CD4-positive, alpha-beta T cell treated with Interleukin-4 for 1 hour (primary cell): ENCODE data around the gene DNAH8.

ENCODE experiments used
- DNase-seq, 2 donors: peaks; one replicate each; pipeline ENCODE4 v3.0.0-alpha.2; 2020 to 2022

DNAH8 gene

DNA sequence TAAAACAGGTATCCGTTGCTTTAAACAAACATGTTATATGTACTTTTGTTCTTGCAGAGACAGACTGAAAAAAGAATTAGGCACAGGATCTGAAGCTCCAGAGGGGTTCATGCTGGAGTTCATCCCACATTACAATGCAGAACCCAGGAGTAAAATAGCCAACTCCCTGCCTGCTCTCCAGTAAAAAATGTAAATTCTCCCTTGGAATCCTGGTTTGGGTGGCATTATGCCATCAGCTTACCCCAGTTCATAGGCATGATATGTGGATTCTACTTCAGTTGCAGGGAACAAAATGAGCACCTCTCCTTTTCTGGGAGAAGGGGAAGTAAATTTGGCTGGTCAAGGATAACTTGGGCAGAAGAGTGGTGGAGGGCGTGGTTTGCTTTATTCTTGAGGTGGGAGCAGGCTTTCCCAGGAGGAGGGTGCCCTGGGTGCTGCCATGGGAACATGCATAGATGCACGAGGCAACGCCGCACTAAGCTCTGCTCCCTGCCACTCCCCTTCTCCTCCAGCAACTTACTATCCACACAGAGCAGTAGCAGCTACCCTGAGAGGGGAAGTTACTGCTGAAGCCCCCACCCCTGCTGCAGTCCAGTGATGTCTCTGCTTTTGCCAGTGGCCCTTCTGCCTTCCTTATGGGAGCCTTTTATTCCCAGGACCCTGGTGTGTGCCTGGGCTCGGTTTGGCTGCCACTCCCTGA is 261.8 kb downstream of the DNAH8 start:
- DNase-seq: no peak

DNA sequence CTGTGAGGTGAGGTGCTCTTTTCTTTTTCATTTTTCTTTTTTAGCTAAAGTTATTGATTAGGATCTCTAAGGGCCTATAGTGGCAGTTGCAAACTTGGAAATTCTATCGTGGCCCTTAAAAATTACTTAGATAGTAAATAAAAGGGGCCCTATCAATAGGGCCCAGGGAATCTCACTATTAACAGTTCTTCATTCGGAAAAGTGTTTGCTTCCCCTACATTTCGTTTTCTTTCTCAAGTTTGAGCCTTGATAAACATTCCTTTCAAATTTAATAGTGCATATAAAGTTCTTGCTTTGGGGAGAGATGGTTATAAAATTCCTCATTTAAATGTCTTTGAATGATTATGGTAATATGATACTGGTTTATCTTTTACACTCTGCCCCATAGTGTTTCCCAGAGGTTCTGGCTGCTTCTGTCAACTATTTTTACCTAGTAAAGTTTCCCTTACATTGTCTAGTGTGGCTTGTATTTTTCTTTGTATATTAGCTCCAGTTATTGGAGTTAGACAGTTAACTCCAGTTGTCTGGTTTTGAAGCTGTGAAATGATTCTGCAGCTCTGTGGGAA is 263.1 kb downstream of the DNAH8 start:
- DNase-seq: no peak

DNA sequence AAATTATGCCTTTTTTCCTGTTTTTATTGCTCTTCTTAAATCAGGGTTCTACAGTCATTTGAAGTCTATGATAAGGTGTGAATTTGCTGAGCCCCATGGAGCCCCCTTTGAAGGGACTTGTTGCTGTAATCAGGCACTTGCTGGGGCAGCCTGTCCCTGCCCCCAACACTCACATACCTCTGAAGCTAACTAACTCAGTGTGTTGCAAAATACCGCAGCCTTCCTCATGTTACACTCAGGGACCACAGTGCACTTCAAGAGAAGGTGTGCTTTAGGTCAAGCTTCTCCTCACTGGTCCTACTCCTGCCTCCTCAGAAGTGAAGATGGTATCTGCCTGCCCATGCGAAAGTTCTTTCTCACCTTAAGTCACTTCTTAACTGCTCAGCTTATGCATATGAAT is 267.4 kb downstream of the DNAH8 start:
- no peak for DNase-seq

- DNase-seq: no peak
Observed at GRCh38 chr6:38984723-38985122, 269.6 kb downstream of the DNAH8 start.

GRCh38 chr6:38985839-38986238 is 270.7 kb downstream of the DNAH8 start:
- DNase-seq: no peak

GRCh38 chr6:38987503-38987902 is 272.4 kb downstream of the DNAH8 start:
- no peak for DNase-seq

DNA sequence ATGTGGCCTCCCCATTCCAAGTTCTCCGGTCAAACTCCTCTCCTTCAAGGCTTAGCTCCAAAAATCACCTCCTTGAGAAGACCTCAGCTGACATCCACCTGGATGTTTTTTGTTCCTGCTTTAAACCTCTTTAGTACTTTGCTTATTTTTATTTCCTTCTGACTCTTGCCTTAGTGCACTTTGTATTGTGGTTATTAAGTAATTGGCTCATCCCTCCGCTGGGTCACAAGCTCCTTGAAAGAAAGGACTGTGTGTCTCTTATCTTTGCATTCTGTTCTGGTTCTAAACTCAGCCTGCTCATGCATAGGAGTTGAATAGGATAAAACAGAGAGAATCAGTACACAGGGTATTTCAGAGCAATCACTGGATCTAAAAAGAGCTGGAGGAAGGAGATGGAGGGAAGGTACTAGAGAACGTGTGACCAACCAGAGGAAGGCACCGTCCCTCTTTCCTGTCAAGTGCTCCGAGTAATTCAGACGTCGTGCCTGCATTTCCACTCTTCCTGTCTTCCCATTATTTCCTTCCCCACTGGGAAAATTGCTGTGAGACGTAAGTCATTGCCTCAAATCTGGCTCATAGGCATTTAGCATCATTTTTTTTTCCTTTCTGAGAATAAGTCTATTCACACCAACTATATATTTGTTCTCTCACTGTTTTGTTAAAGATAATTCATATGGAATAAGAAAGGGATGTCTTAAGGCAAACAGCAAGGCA is 273.8 kb downstream of the DNAH8 start:
- no peak for DNase-seq

- DNase-seq: no peak
Observed at GRCh38 chr6:38990475-38990874, 275.4 kb downstream of the DNAH8 start.

- no peak for DNase-seq
Observed at GRCh38 chr6:38996676-38997075, 281.6 kb downstream of the DNAH8 start.

DNA sequence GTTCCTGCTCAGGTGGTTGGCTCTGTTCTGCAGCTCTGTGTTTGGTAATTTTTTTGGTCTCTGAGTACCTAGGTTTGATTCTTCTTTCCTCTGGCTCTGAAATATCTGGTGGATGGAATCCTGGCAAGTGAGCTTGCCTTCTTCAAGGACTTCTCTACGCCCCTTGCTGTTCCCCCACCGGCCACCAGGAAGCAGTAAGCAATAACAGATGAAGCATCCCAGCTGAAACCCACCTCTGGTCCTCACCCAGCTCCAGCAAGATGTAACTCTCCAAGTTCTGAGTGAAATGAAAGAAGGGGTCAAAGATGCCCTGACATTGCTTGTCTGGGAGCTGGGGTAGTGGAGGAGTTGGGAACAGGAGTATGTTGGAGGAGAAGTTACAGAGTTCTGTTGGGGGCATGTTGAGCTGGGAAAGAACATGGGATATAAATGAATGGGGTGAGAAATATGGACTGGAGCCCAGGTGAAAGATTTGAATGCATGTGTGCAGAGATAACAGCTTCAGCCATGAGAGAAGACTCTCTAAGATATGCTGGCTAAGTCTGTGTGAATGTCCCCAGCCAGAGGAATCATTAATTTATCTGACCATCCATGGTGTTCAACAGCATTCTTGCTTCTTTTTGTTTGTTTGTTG is 282.1 kb downstream of the DNAH8 start:
- peak in 1 of 2 donors; percentile 2 for DNase-seq

GRCh38 chr6:39003072-39003471 is 288.0 kb downstream of the DNAH8 start:
- no peak for DNase-seq

GRCh38 chr6:39003492-39003891 is 288.4 kb downstream of the DNAH8 start:
- DNase-seq: no peak

- DNase-seq: no peak
Observed at GRCh38 chr6:39004801-39005200, 289.7 kb downstream of the DNAH8 start.

- no peak for DNase-seq
Observed at GRCh38 chr6:39005774-39006173, 290.7 kb downstream of the DNAH8 start.

- no peak for DNase-seq
Observed at GRCh38 chr6:39007575-39007974, 292.5 kb downstream of the DNAH8 start.

- no peak for DNase-seq
Observed at GRCh38 chr6:39008737-39009136, 293.6 kb downstream of the DNAH8 start.

DNA sequence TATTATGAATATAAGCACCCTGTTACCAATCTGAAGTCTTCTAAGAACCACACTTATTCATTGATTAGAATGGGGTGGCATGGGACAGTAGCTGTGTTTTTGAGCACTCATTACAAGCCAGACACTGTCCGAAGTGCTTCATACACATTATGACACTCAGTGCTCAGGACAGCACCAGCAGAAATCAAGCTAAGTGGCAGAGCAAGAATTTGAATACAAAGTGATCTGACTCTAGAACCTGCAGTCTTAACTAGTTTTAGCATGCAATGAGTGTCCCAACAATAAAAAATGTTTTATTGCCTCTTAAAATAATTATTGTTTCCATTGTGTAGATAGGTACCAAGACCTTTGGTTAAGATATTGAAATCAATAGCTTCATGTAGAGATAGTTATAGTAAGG is 294.4 kb downstream of the DNAH8 start:
- DNase-seq: no peak

- no peak for DNase-seq
Observed at GRCh38 chr6:39016839-39017546, 301.9 kb downstream of the DNAH8 start.

DNA sequence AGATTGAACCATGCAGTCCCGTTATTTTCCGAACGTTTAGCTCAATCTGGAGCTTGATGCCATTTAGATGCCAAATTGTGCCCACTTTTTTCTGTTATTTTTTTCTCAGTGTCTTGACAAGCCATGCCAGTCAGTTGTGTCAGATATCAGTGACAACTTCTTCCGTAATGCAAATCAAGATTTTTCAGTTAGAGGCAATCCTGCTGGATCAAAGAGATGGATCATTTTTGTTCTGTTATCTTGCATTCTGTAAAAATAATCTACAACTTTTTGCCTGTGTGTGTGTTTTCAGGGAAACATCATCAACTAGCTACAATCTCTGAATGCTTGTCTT is 302.4 kb downstream of the DNAH8 start:
- no peak for DNase-seq

DNA sequence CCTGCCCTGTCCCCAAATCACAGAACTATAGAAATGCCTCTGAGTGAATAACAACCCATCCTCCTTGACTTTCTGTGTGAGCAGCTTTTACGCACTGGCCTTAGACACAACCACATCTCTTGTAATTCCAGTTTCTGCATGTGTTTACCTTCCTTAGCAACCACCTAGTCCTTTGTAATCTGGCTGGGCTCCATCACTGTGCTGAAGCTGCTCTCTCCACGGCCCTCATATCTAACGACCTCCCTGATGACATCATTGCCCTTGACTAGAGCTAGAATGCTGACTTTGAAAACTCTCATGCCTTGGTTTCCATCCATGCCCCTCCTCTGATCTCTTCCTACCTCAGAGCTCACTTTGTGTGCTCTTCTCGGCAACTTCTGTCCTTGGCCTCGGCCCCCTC is 303.0 kb downstream of the DNAH8 start:
- no peak for DNase-seq

- no peak for DNase-seq
Observed at GRCh38 chr6:39020136-39020535, 305.0 kb downstream of the DNAH8 start.

DNA sequence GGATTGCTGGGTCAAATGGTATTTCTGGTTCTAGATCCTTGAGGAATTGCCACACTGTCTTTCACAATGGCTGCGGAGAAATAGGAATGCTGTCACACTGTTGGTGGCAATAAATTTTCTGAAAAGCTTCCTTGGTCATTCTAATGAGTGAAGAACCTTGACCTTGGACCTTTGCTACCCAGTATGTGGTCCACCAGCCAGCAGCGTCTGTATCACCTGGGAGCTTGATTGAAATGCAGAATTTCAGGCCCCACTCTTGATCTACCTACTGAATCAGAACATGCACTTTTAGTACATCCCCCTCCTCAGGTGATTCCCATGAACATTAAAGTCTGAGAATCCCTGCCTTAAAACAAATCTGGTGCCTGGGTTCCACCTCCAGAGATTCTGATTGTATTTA is 305.9 kb downstream of the DNAH8 start:
- DNase-seq: no peak

- DNase-seq: no peak
Observed at GRCh38 chr6:39021779-39022178, 306.7 kb downstream of the DNAH8 start.
